Left ventricle myocardium inferior (tissue), 1 donor: ENCODE measurements around the gene CAV2. TPM values are rescaled to one million over a fixed set of nuclear protein-coding genes. Genes with fewer than 3 reads are reported as not detected.

Experiments
- DNase-seq: peaks from one replicate; pipeline ENCODE4 v3.0.0-alpha.2; 2020
- H3K27ac ChIP-seq: fragments of 200-600 bp; replicated peaks from 2 replicates; pipeline ENCODE4 v1.8.0; 2021
- H3K27me3 ChIP-seq: fragments of 200-600 bp; 2 replicates; pipeline ENCODE4 v1.8.0; 2021; ENCODE audit warnings: low read depth
- H3K36me3 ChIP-seq: fragments of 200-600 bp; 2 replicates; pipeline ENCODE4 v1.8.0; 2021
- H3K4me1 ChIP-seq: fragments of 200-600 bp; 2 replicates; pipeline ENCODE4 v1.8.0; 2021
- H3K4me3 ChIP-seq: fragments of 200-600 bp; 2 replicates; pipeline ENCODE4 v1.8.0; 2021; ENCODE audit warnings: mild to moderate bottlenecking, moderate library complexity
- H3K9me3 ChIP-seq: fragments of 200-600 bp; replicated peaks from 2 replicates; pipeline ENCODE4 v1.8.0; 2021
- intact Hi-C: fragments of 100-400 bp; cut with micrococcal nuclease; formaldehyde crosslinking; loops from one replicate; pipeline ENCODE4 v1.11.0; 2022
- total RNA-seq: library from RNA; stranded (reverse); fragmentation: NEBNext Ultra II Directional; extraction: Animal tissue kit (Norgen Biotek cat#: 25700); gene quantifications from one replicate; pipeline ENCODE4 v1.2.1, GENCODE V29; 2021
- TF ChIP-seq, protein P1 (sequence below): fragments of 200-600 bp; IDR thresholded peaks from 2 replicates; pipeline ENCODE4 v1.8.0; 2021; ENCODE audit warnings: antibody characterized with exemption, mild to moderate bottlenecking, borderline replicate concordance
- donor health status: DM: no; HTN: yes; CAD: no; lungs with severe emphysema.

The CAV2 gene
- total RNA-seq, 1 donor from 2014 or later: 196 TPM

- intact Hi-C loops: no loop called here
- Histone ChIP-seq H3K4me3 (no peak overlapping the region), H3K36me3 (no peaks in the 10 kb centered on the region), H3K27me3 (no peaks in the 10 kb centered on the region), H3K9me3 (no peaks in the 10 kb centered on the region), H3K27ac (no peak overlapping the region), H3K4me1 (peaks cover 22% of the 10 kb centered on the region)
- TF ChIP-seq, protein P1, sequence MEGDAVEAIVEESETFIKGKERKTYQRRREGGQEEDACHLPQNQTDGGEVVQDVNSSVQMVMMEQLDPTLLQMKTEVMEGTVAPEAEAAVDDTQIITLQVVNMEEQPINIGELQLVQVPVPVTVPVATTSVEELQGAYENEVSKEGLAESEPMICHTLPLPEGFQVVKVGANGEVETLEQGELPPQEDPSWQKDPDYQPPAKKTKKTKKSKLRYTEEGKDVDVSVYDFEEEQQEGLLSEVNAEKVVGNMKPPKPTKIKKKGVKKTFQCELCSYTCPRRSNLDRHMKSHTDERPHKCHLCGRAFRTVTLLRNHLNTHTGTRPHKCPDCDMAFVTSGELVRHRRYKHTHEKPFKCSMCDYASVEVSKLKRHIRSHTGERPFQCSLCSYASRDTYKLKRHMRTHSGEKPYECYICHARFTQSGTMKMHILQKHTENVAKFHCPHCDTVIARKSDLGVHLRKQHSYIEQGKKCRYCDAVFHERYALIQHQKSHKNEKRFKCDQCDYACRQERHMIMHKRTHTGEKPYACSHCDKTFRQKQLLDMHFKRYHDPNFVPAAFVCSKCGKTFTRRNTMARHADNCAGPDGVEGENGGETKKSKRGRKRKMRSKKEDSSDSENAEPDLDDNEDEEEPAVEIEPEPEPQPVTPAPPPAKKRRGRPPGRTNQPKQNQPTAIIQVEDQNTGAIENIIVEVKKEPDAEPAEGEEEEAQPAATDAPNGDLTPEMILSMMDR: no peak
- DNase-seq: no peak
Observed at GRCh38 chr7:116518961-116519360, 19.4 kb downstream of the CAV2 start.

DNA sequence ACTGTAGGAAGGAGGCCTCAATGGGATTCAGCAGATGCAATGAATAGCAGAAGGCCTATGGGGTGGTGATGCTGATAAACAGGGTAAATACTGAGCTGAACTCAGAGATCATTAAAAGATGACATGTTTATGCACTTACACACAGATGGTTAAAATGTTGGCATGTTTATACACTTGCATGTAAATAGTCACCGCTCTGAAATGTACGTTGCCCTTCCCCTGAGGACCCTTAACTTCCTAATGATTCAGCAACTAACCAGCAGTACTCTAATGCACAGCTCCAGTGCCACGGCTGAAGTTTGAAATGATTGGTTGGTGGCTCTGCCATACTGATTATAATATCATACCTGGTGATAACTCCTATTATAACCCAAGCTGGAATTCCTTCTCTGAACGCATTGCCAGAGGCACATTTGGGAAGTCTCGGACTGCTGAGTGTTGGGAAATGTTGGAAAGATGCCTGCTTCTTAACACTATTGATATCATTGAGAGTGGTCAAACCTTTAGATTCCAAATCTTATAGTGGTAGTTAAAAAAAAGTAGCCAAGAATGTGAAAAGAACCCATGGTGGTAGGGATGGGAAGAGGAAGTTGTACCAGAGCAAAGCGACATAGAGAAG lies 21.6 kb downstream of the CAV2 start:
- no peaks in the 10 kb centered on the region for H3K36me3 ChIP-seq
- H3K9me3 ChIP-seq: no peaks in the 10 kb centered on the region
- H3K27ac ChIP-seq: peak overlapping the region; percentile 98
- no peaks in the 10 kb centered on the region for H3K27me3 ChIP-seq
- TF ChIP-seq, protein P1: no peak
- H3K4me1 ChIP-seq: peaks cover 40% of the 10 kb centered on the region
- intact Hi-C loops: loop anchor here (10.0 kb wide), 2 partner anchors 166 to 256 kb away; no protein-coding TSS in a partner anchor
- H3K4me3 ChIP-seq: no peak overlapping the region
- DNase-seq: no peak

- Histone ChIP-seq H3K4me1 (peaks cover 51% of the 10 kb centered on the region), H3K9me3 (no peaks in the 10 kb centered on the region), H3K27ac (peak overlapping the region; percentile 98), H3K27me3 (no peaks in the 10 kb centered on the region), H3K36me3 (peaks cover 9% of the 10 kb centered on the region), H3K4me3 (no peak overlapping the region)
- TF ChIP-seq, protein P1: no peak
- intact Hi-C loops: loop anchor here (10.0 kb wide), 2 partner anchors 167 to 257 kb away; no protein-coding TSS in a partner anchor
- DNase-seq: no peak
Observed at GRCh38 chr7:116522247-116522646, 22.7 kb downstream of the CAV2 start.

- intact Hi-C loops: loop anchor here (10.0 kb wide), 2 partner anchors 169 to 259 kb away; no protein-coding TSS in a partner anchor
- Histone ChIP-seq H3K27ac (peak overlapping the region; percentile 98), H3K4me3 (peak overlapping the region; percentile 83), H3K36me3 (peaks cover 22% of the 10 kb centered on the region), H3K27me3 (no peaks in the 10 kb centered on the region), H3K9me3 (no peaks in the 10 kb centered on the region), H3K4me1 (peaks cover 70% of the 10 kb centered on the region)
- DNase-seq: no peak
- TF ChIP-seq, protein P1: no peak
Observed at GRCh38 chr7:116524221-116524608, 24.7 kb downstream of the CAV2 start.

- peaks cover 28% of the 10 kb centered on the region for H3K36me3 ChIP-seq
Observed at GRCh38 chr7:116524609-116525297, 25.2 kb downstream of the CAV2 start, which contains the start of gene CAV1. Gene CAV1 (plus strand): TSS chr7:116525036. CDS start chr7:116525063, 27 bp downstream.

More at GRCh38 chr7:116524609-116525297, 25.2 kb downstream of the CAV2 start, which contains the start of gene CAV1:
- intact Hi-C loops: loop anchor here (10.0 kb wide), 2 partner anchors 170 to 260 kb away; no protein-coding TSS in a partner anchor
- peak within 1 kb of the TSS; percentile 98 for H3K27ac ChIP-seq
- TF ChIP-seq, protein P1: no peak
- no peaks in the 10 kb centered on the region for H3K27me3 ChIP-seq
- peaks cover 76% of the 10 kb centered on the region for H3K4me1 ChIP-seq
- no peaks in the 10 kb centered on the region for H3K9me3 ChIP-seq
- peak within 1 kb of the TSS; percentile 83 for H3K4me3 ChIP-seq
- peak; percentile 93 for DNase-seq
